BLaER1 treated with 17β-estradiol and CSF1 and Interleukin-3, amounts not matched to agents 10 nM and 100 nM (cell line): Measurements from ENCODE around the gene ZCCHC24.
A peak's percentile ranks its signal among the peaks of the same experiment; 100 is the strongest.

Experiments used
- H3K27ac ChIP-seq, 11 experiments: shearing (Covaris generic); formaldehyde crosslinking; 2 replicates each; pipeline ENCODE4 v1.8.1; 2022
- H3K27me3 ChIP-seq, 11 experiments: shearing (Covaris generic); formaldehyde crosslinking; 2 replicates each; pipeline ENCODE4 v1.8.1; 2022
- H3K36me3 ChIP-seq, 11 experiments: shearing (Covaris generic); formaldehyde crosslinking; 2 replicates each; pipeline ENCODE4 v1.8.1; 2022
- H3K4me1 ChIP-seq, 10 experiments: shearing (Covaris generic); formaldehyde crosslinking; 2 replicates each; pipeline ENCODE4 v1.8.1; 2022
- H3K4me2 ChIP-seq, 11 experiments: shearing (Covaris generic); formaldehyde crosslinking; 2 replicates each; pipeline ENCODE4 v1.8.1; 2022
- H3K4me3 ChIP-seq, 10 experiments: shearing (Covaris generic); formaldehyde crosslinking; 2 replicates each; pipeline ENCODE4 v1.8.1; 2022
- H3K9ac ChIP-seq, 11 experiments: shearing (Covaris generic); formaldehyde crosslinking; 2 replicates each; pipeline ENCODE4 v1.8.1; 2022
- H3K9me3 ChIP-seq, 11 experiments: shearing (Covaris generic); formaldehyde crosslinking; replicated peaks in 1 of 11; 2 replicates each; pipeline ENCODE4 v1.8.1; 2022
- H4K20me1 ChIP-seq, 11 experiments: shearing (Covaris generic); formaldehyde crosslinking; 2 replicates each; pipeline ENCODE4 v1.8.1; 2022
- Cebpa-rat ChIP-seq, 11 experiments: shearing (Covaris generic); IDR thresholded peaks; 2 replicates each; pipeline ENCODE4 v1.8.1; 2022

Gene ZCCHC24

GRCh38 chr10:79445977-79446757, 743 bp upstream of the ZCCHC24 start:
- H3K4me3 ChIP-seq: peak overlapping the region; percentile 68 to 85 (median 80)
- TF ChIP-seq Cebpa-rat (IDR thresholded peaks at IDR 0.05): no peak
- peak overlapping the region; percentile 76 to 97 (median 91) for H3K4me2 ChIP-seq
- peaks cover 27 to 68% (median 60%) of the 10 kb centered on the region in 10 experiments for H3K4me1 ChIP-seq
- H3K27me3 ChIP-seq: no peaks in the 10 kb centered on the region
- H3K36me3 ChIP-seq: peaks cover 0 to 17% (median 7%) of the 10 kb centered on the region in 11 experiments; a peak in 5 of 22 replicates
- H3K9ac ChIP-seq: peak overlapping the region; percentile 28 to 88 (median 57); a peak in 17 of 22 replicates
- peak overlapping the region in 9 of 11 experiments; percentile 7 to 61 (median 42); a peak in 14 of 22 replicates for H3K27ac ChIP-seq
- no peaks in the 10 kb centered on the region for H3K9me3 ChIP-seq
- peaks cover 31 to 36% (median 36%) of the 10 kb centered on the region in 11 experiments for H4K20me1 ChIP-seq

DNA sequence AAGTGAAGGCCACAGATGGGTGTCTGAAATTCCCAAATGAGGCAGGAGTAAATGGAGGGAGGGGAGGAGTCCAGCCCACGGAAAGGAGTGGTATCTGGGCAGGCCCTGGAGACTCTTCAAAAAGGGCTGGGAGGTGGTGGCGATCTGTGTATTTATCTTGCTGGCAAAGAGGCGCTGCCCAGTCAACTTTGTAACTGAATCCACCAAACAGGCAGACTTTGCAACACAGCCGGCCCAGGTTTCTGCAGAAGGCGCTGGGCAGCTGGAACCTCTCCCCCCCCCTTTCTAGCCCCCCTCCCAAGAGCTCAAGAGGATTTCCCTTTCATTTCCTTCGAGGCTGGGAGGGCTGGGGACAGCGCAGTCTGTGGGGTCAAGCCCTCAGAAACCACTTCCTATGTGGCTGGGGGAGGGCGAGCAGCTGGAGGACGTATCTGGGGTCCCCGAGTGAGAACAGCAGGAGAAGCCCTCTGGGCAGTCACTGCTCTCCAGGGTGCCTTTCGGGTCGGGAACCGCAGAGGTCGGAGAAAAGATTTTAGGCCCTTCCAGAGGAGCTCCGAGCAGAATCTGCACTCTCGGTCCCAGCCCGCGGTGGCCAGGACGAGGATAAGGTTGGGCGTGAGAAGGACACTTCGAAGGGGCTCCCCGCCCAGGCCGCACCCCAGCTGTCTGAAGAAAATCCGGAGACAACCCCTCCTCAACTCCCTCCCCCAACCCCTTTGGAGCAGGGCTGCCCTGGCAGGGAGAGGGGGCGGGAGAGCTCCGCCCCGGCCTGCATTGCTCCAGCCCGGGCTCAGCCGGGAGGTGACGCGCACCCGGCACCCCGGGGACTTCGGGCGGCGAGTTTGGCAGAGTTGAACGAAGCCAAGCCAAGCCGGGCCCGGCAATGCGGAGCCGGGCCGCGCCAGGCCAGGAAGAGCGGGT, 965 bp downstream of the ZCCHC24 start:
- peak overlapping the region; percentile 89 to 99 (median 97) for H3K4me2 ChIP-seq
- H3K27me3 ChIP-seq: no peaks in the 10 kb centered on the region
- peak overlapping the region; percentile 75 to 89 (median 84) for H3K9ac ChIP-seq
- peaks cover 27 to 83% (median 62%) of the 10 kb centered on the region in 10 experiments for H3K4me1 ChIP-seq
- H3K27ac ChIP-seq: peak overlapping the region; percentile 26 to 86 (median 81); a peak in 21 of 22 replicates
- no peak for TF ChIP-seq Cebpa-rat (IDR thresholded peaks at IDR 0.05)
- H4K20me1 ChIP-seq: peaks cover 45 to 54% (median 53%) of the 10 kb centered on the region in 11 experiments
- H3K4me3 ChIP-seq: peak overlapping the region; percentile 72 to 88 (median 81)
- H3K36me3 ChIP-seq: peaks cover 0 to 33% (median 10%) of the 10 kb centered on the region in 11 experiments; a peak in 6 of 22 replicates
- H3K9me3 ChIP-seq: no peaks in the 10 kb centered on the region

DNA sequence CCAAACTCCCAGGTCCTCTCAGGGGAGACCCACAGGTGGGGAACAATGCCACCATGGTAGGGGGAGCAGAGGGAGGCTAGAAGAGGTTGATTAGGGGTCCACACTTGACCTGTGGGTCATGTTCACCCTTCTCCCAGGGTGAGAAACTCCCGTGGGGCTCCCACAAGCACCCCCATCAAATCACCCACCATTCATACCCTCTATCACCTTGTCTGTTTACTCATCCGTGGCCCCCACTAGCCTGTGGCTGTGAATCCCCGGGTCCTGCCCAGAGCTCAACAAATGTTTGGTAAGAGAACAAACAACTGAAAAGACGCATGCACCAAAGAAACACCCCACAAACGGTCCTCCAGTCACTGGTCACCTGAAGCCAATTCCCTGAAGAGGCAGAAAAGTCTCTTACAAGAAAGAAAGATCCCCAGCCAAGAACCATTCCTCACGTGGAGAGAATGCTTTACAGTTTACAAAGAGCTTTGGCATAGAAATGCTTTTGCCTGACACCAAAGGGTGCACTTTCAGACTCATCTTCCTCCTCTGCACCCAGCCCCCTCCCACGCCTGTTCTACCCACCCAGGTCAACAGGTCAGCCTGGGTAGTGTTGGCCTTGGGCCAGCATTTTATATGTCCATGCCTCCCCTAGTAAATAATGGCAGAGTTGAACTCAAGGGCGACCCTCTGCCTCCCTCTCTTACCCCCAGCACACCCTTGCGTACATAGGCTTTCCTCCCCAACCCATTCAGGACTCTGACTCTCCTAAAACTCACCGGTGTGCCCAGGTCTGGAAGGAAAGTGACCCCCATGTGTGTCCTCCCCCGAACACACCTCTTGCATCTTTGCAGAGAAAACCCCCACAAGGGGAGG, 1.9 kb downstream of the ZCCHC24 start:
- no peaks in the 10 kb centered on the region for H3K27me3 ChIP-seq
- TF ChIP-seq Cebpa-rat (IDR thresholded peaks at IDR 0.05): no peak
- peak overlapping the region; percentile 75 to 89 (median 84) for H3K9ac ChIP-seq
- peaks cover 51 to 62% (median 62%) of the 10 kb centered on the region in 11 experiments for H4K20me1 ChIP-seq
- peaks cover 0 to 41% (median 10%) of the 10 kb centered on the region in 11 experiments; a peak in 6 of 22 replicates for H3K36me3 ChIP-seq
- peak overlapping the region; percentile 72 to 88 (median 81) for H3K4me3 ChIP-seq
- H3K27ac ChIP-seq: peak overlapping the region in 10 of 11 experiments; percentile 49 to 86 (median 82); a peak in 20 of 22 replicates
- peaks cover 35 to 82% (median 63%) of the 10 kb centered on the region in 10 experiments for H3K4me1 ChIP-seq
- no peaks in the 10 kb centered on the region for H3K9me3 ChIP-seq
- peak overlapping the region; percentile 89 to 99 (median 97) for H3K4me2 ChIP-seq

DNA sequence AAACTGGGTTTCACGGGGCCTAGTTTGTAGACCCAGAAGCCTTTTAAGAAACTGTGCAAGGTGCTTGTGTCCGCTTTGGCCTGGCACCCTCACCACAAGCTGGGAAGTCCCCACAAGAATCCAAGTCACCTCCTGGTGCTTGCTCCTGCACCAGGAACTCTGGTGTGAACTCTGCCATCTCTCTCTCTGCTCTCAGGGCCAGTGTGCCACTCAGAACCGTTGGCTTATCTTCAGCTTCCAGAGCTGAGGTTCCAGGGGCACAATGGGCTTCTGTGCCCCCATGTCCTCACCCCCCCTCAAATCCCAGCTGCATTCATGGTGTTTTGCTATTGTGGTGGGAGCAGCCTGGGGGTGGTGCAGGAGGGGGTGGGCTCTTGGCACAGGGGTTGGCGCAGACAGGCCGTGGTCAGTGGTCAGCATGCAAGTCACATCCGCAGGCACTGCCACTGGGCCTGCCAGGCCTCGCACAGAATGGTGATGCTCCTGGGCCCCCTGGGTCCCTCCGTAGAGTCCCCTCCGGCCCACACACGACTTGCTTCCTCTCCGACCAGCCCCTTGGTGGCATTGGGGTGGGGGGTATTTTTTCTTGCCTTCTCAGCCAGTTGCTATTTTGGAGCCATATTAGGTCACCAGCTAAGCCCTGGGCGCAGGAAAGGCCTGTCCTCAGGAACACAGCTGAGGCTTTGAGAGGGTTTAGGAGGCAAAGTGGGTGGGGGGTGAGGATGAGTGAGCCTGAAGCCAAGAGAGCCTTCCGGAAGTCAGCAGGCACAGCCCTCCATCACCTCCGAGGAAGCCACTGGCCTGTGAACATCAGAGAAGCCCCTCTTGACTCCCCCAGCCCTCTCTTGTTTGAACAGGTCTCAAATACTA, 3.0 kb downstream of the ZCCHC24 start:
- Histone ChIP-seq H3K4me1 (peaks cover 47 to 82% (median 65%) of the 10 kb centered on the region in 10 experiments), H4K20me1 (peaks cover 57 to 74% (median 73%) of the 10 kb centered on the region in 11 experiments), H3K27ac (peak overlapping the region in 1 of 11 experiments; percentile 17; a peak in 1 of 22 replicates), H3K27me3 (no peaks in the 10 kb centered on the region), H3K36me3 (peaks cover 0 to 47% (median 14%) of the 10 kb centered on the region in 11 experiments; a peak in 7 of 22 replicates), H3K4me3 (peak overlapping the region in 6 of 10 experiments; percentile 79 to 88 (median 84); a peak in 7 of 20 replicates), H3K9me3 (no peaks in the 10 kb centered on the region), H3K9ac (peak overlapping the region in 5 of 11 experiments; percentile 82 to 89 (median 85); a peak in 4 of 22 replicates), H3K4me2 (peak overlapping the region; percentile 89 to 99 (median 97))
- no peak for TF ChIP-seq Cebpa-rat (IDR thresholded peaks at IDR 0.05)

DNA sequence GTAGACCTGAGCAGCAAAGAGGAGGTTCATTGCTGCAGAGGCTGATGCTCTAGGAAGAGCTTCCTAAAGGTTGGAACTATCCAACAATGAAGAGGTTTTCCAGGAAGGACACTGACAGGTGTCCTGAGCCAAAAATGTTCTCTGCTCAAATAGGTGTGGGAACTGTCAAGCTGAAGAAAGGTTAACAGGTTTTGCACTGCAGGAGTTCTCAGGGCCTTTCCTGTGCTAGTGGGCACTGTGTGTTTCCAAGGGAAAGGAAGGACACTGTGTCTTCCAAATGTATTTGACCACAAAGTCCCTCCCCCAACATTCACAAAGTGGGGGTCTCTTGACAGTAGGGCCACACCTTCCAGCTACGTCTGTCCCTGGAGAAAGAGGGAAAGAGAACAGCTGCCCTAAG, 4.0 kb downstream of the ZCCHC24 start:
- no peaks in the 10 kb centered on the region for H3K9me3 ChIP-seq
- peaks cover 55 to 82% (median 61%) of the 10 kb centered on the region in 10 experiments for H3K4me1 ChIP-seq
- H4K20me1 ChIP-seq: peaks cover 65 to 83% (median 82%) of the 10 kb centered on the region in 11 experiments
- peak overlapping the region; percentile 10 to 99 (median 97); a peak in 14 of 22 replicates for H3K4me2 ChIP-seq
- H3K27me3 ChIP-seq: no peaks in the 10 kb centered on the region
- no peak for TF ChIP-seq Cebpa-rat (IDR thresholded peaks at IDR 0.05)
- no peak overlapping the region for H3K9ac ChIP-seq
- H3K4me3 ChIP-seq: no peak overlapping the region
- H3K36me3 ChIP-seq: peaks cover 0 to 57% (median 22%) of the 10 kb centered on the region in 11 experiments; a peak in 11 of 22 replicates
- no peak overlapping the region for H3K27ac ChIP-seq

- H3K27ac ChIP-seq: no peak overlapping the region
- TF ChIP-seq Cebpa-rat (IDR thresholded peaks at IDR 0.05): no peak
- H3K4me3 ChIP-seq: no peak overlapping the region
- no peaks in the 10 kb centered on the region for H3K27me3 ChIP-seq
- no peak overlapping the region for H3K9ac ChIP-seq
- H3K4me1 ChIP-seq: peaks cover 55 to 87% (median 69%) of the 10 kb centered on the region in 10 experiments
- no peaks in the 10 kb centered on the region for H3K9me3 ChIP-seq
- peaks cover 65 to 95% (median 94%) of the 10 kb centered on the region in 11 experiments for H4K20me1 ChIP-seq
- H3K4me2 ChIP-seq: peak overlapping the region in 2 of 11 experiments; percentile 15 to 21; a peak in 3 of 22 replicates
- H3K36me3 ChIP-seq: peaks cover 0 to 68% (median 26%) of the 10 kb centered on the region in 11 experiments; a peak in 11 of 22 replicates
These were observed 5.1 kb downstream of the ZCCHC24 start for GRCh38 chr10:79440281-79440680.

GRCh38 chr10:79438699-79439085, 6.7 kb downstream of the ZCCHC24 start:
- Histone ChIP-seq H3K4me2 (peak overlapping the region in 10 of 11 experiments; percentile 30 to 54 (median 41); a peak in 13 of 22 replicates), H3K9me3 (no peaks in the 10 kb centered on the region), H3K9ac (peak overlapping the region in 2 of 11 experiments; percentile 6 to 15; a peak in 3 of 22 replicates), H3K4me1 (peaks cover 53 to 95% (median 80%) of the 10 kb centered on the region in 10 experiments), H3K36me3 (peaks cover 0 to 75% (median 31%) of the 10 kb centered on the region in 11 experiments; a peak in 12 of 22 replicates), H3K27me3 (no peaks in the 10 kb centered on the region), H3K4me3 (no peak overlapping the region), H4K20me1 (peaks cover 54 to 100% (median 99%) of the 10 kb centered on the region in 11 experiments), H3K27ac (no peak overlapping the region)
- no peak for TF ChIP-seq Cebpa-rat (IDR thresholded peaks at IDR 0.05)
